ENCODE data around the gene TALDO1. TPM values are rescaled to one million over a fixed set of nuclear protein-coding genes. Genes with fewer than 3 reads are reported as not detected.
"Not testable (repeated sequence)": the region's sequence is repeated elsewhere in the genome, so short reads cannot be mapped to it uniquely, and the experiment has no call there.

The TALDO1 gene
- polyA plus RNA-seq, 1 donor: 68.2 TPM

GRCh38 chr11:737899-738298 lies 9.4 kb upstream of the TALDO1 start:
- DNase-seq: not testable (repeated sequence)

- no peak for DNase-seq
Measured at GRCh38 chr11:742156-742546, 5.1 kb upstream of the TALDO1 start.

DNA sequence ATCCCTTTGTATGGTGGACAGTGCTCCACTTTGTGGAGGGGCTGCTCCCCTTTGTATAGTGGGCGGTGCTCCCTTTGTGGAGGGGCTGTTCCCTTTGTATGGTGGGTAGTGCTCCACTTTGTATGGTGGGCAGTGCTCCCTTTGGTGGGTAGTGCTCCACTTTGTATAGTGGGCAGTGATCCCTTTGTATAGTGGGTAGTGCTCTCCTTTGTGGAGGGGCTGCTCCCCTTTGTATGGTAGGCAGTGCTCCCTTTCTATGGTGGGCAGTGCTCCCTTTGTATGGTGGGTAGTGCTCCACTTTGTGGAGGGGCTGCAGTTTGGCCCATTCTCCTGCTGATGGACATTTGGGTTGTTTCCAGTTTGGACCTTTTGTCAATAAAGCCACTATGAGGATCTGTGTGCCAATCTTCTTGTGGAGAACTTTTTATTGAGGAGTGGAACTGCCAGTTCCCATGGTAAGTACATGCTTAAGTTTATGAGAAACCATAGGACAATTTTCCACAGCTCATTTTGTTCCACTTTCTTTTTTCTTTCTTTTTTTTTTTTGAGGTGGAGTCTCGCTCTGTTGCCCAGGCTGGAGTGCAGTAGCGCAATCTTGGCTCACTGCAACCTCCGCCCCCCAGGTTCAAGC lies 4.6 kb upstream of the TALDO1 start:
- no peak for DNase-seq

- DNase-seq: no peak
Measured at GRCh38 chr11:745428-745827, 1.8 kb upstream of the TALDO1 start.

- no peak for DNase-seq
Measured at GRCh38 chr11:746289-747157, 741 bp upstream of the TALDO1 start.

- DNase-seq: no peak
Measured at GRCh38 chr11:748007-748359, 719 bp downstream of the TALDO1 start.

DNA sequence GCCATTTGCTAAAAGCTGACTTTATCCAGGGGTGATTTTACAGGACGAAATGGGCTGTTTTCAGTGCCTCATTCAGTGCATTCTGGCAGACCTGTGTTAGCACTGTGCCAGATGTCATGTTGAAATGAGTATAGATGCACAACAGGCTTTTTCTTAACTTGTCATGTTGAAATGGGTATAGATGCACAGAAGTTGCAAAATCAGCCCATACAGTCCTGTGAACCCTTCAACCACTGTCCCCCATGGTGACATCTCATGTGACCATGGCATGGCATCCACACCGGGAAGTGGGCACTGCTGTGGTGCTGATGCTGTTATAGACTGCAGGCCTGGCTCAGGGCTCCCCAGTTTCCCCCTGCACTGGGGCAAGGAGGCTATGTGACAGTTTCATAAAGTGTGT lies 2.5 kb downstream of the TALDO1 start:
- DNase-seq: no peak

- DNase-seq: no peak
Measured at GRCh38 chr11:760236-760635, 13.0 kb downstream of the TALDO1 start.

DNA sequence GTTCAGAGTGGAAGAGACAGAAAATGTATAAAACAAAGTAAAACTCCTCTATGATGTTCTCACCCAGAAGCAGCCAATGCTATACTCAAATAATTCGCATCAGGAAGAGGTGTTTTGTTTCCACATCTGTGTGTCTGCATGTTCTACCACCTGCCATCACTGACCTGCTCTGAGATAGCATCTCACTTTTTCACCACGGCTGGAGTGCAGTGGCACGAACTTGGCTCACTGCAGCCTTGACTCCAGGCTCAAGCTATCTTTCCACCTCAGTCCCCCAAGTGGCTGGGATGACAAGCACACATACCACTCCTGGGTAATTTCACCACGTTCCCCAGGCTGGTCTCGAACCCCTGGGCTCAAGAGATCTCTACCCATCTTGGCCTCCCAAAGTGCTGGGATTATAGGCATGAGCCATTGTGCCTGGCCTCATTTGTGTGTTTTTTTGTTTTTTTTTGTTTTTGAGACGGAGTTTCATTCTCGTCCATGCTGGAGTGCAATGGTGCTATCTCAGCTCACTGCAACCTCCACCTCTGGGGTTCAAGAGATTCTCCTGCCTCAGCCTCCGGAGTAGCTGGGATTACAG lies 14.4 kb downstream of the TALDO1 start:
- DNase-seq: no peak

- no peak for DNase-seq
Measured at GRCh38 chr11:762421-763072, 15.3 kb downstream of the TALDO1 start.

GRCh38 chr11:763073-763463 lies 15.8 kb downstream of the TALDO1 start:
- no peak for DNase-seq

DNA sequence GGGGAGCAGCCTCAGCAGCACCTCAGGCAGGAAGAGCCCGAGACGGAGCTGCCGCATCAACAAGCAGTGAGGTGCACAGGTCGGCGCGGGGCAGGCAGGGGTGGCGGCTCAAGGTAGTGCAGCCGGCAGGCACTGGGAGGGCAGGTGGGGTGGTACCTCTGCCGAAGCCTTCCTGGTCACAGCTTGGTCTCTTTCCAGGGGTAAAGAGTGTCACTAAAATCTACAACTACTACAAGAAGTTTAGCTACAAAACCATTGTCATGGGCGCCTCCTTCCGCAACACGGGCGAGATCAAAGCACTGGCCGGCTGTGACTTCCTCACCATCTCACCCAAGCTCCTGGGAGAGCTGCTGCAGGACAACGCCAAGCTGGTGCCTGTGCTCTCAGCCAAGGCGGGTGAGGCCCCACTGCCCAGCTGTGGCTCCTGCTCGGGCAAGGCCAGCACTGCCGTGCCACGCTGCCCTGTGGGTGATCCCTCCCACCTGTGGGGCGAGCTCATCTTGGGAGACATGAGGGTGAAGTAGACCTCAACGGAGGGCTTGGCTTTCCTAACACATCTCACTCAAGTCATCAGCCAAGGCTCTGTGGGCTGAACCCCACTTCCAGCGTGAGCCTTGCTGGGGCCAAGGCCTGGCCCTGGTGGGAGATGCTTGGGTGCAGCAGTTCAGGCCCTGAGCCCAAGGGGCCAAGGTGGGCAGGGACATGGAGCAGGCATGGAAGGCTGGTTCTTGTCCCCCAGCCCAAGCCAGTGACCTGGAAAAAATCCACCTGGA lies 16.5 kb downstream of the TALDO1 start:
- DNase-seq: no peak

DNA sequence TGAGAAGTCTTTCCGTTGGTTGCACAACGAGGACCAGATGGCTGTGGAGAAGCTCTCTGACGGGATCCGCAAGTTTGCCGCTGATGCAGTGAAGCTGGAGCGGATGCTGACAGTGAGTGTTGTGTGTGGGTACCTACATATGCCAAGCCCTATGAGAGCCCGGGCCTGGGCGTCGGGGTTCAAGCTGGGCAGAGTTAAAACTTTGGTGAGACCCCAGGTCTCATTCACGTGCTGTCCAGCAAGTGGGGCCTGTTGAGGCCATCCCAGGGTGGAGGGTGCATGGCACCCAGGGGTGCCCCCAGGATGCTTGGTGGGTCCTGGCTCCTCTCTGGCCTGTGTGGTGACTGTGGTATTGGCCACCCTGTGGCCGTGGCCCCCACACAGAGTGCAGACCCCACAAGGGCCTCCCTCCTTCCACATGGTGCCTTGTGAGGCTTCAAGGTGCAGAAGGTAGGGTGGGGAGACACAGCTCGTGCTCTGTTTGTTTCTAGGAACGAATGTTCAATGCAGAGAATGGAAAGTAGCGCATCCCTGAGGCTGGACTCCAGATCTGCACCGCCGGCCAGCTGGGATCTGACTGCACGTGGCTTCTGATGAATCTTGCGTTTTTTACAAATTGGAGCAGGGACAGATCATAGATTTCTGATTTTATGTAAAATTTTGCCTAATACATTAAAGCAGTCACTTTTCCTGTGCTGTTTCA lies 17.2 kb downstream of the TALDO1 start:
- DNase-seq: no peak

DNA sequence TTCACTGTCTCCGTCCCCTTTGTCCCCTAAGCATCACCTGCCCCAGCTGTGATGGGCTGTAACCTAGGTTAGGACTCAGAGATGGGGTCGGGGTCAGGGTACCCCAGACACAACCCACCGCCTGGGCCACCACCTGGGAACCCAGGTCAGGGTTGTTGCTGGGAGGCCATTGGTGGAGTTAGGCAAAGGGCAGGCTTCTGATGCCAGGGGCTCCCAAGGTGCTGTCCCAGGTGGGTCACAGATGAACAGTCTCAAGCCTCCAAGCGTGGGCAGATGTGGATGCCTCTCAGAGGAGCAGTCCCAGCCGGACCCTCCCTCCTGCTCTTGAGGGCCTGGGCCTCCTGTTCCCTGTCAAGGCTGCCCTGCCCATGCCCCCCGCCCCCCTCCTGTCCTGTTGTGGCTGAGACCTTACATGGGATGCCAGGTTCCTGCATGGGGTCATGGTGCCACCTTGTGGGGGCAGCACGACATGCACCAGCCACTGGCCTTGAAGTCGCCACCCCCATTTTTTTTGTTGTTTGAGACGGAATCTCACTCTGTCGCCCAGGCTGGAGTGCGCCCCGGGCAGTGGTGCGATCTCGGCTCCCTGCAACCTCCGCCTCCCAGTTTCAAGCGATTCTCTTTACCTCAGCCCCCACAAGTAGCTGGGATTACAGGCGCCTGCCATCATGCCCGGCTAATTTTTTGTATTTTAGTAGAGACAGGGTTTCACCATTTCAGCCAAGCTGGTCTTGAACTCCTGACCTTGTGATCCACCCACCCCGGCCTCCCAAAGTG lies 17.9 kb downstream of the TALDO1 start:
- DNase-seq: no peak

- no peak for DNase-seq
Measured at GRCh38 chr11:765802-766091, 18.5 kb downstream of the TALDO1 start.

GRCh38 chr11:766106-766935 lies 19.1 kb downstream of the TALDO1 start:
- no peak for DNase-seq

- DNase-seq: no peak
Measured at GRCh38 chr11:766936-767210, 19.6 kb downstream of the TALDO1 start.

- no peak for DNase-seq
Measured at GRCh38 chr11:767238-767637, 20.0 kb downstream of the TALDO1 start.

DNA sequence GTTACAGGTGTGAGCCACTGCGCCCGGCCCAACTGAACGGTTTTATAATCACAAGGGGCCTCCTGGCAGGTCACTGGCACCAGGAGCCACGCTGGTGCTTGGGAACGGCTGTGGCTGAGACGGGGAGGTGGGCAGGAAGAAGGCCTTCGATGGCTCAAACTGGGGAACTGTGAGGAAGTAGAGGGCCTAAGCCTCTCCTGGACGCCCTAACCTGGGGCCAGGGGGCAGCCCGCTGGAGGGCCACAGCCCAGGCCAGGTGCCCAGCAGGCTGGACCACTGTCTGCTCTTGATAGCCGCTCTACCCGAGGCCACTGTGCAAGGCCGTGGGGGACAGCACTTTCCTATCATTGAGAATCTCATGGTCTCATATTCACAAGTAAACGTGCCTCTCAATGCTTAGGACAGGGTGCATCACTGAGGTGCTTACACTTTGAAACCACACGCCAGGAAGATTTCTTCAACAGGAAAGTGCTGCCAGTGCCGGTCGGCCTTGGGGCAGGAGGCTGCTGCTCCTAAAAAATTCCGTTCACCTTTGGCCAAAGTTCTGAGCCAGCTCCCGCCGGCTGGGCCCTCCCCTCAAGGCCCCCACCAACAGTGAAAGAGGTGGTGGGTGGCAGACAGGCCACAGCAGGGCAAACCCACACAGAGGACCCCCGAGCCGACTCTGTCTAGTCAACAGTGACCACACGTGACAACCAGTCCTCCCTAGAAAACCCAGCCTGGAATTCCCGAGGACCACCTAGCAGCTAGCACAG lies 22.8 kb downstream of the TALDO1 start:
- no peak for DNase-seq
